PFSK-1 (cell line): Measurements from ENCODE around the gene MKLN1.

ENCODE experiments used
- POLR2AphosphoS5 ChIP-seq: IDR thresholded peaks from 2 replicates; pipeline ENCODE4 v1.6.1; 2012; ENCODE audit warnings: low read depth, mild to moderate bottlenecking, control low read depth, low read length, moderate library complexity
- TAF1 ChIP-seq: IDR thresholded peaks from 2 replicates; pipeline ENCODE4 v1.6.1; 2012; ENCODE audit warnings: low read length, control low read depth, borderline replicate concordance; ENCODE audit not compliant: insufficient read depth

DNA sequence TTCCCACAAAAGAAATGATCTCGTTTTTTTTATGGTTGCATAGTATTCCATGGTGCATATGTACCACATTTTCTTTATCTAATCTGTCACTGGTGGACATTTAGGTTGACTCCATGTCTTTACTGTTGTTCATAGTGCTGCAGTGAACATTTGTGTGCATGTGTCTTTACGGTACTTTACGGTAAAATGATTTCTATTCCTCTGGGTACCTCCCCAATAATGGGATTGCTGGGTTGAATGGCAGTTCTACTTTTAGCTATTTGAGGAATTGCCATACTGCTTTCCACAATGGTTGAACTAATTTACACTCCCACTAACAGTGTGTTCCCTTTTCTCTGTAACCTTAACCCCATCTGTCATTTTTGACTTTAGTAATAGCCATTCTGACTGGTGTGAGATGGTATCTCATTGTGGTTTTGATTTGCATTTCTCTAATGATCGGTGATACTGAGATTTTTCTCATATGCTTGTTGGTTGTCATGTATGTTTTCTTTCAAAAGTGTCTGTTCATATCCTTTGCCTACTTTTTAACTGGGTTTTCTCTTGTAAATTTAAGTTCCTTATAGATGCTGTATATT is 37.2 kb downstream of the MKLN1 start:
- TF ChIP-seq POLR2AphosphoS5 (no peak), TAF1 (no peak)
